CD4-positive, alpha-beta T cell (primary cell): ENCODE data around the gene KDSR. TPM values are rescaled to one million over a fixed set of nuclear protein-coding genes. Genes with fewer than 3 reads are reported as not detected.

ENCODE experiments used
- ATAC-seq: fragments of 200-7000 bp; cut with Tn5 transposase; one replicate; pipeline ENCODE4 v1.10.0; 2022; ENCODE audit warnings: mild to moderate bottlenecking; ENCODE audit not compliant: poor library complexity
- CTCF ChIA-PET: fragments of 350-600 bp; sonication (Branson Sonifier 250); formaldehyde crosslinking; loops from one replicate; lab custom pipeline; 2021; ENCODE audit warnings: antibody characterized with exemption, inconsistent platforms; lab: Charles Lee
- POLR2A ChIA-PET: fragments of 350-600 bp; sonication (Branson Sonifier 250); formaldehyde crosslinking; loops from one replicate; lab custom pipeline; 2021; ENCODE audit warnings: antibody characterized with exemption, inconsistent platforms; lab: Charles Lee
- DNase-seq, 14 experiments: peaks; one replicate each; pipeline ENCODE4 v3.0.0-alpha.2; 2013 to 2020; ENCODE audit warnings: mixed read lengths in 2 of 14
- H3K27ac ChIP-seq, 2 donors: one replicate each; pipeline versions ENCODE4 v1.5.1 to v1.7.0; 2013; ENCODE audit warnings: low read length in 2 of 2, low read depth in 1 of 2, mild to moderate bottlenecking in 1 of 2
- H3K27me3 ChIP-seq, 2 experiments: 1 replicate in 1 of 2; 2 replicates in 1 of 2; pipeline versions ENCODE4 v1.6.1 to v1.7.0; 2013; ENCODE audit warnings: low read length in 2 of 2, control low read depth in 1 of 2, mild to moderate bottlenecking in 1 of 2, moderate library complexity in 1 of 2; ENCODE audit not compliant: insufficient read depth in 2 of 2, control insufficient read depth in 1 of 2
- H3K36me3 ChIP-seq: one replicate; pipeline ENCODE4 v1.6.1; 2013; ENCODE audit warnings: low read length, control low read depth; ENCODE audit not compliant: insufficient read depth
- H3K4me1 ChIP-seq: one replicate; pipeline ENCODE4 v1.6.1; 2013; ENCODE audit warnings: low read length, control low read depth; ENCODE audit not compliant: insufficient read depth
- H3K4me3 ChIP-seq: one replicate; pipeline ENCODE4 v1.5.1; 2013; ENCODE audit warnings: mild to moderate bottlenecking, low read length, moderate library complexity
- H3K9me3 ChIP-seq, 2 experiments: 1 replicate in 1 of 2; 2 replicates in 1 of 2; pipeline versions ENCODE4 v1.6.1 to v1.7.0; 2013; ENCODE audit warnings: low read length in 2 of 2, mild to moderate bottlenecking in 2 of 2, control low read depth in 1 of 2, moderate library complexity in 1 of 2; ENCODE audit not compliant: control insufficient read depth in 1 of 2, insufficient read depth in 1 of 2
- H3K27ac Mint-ChIP-seq: one replicate; pipeline ENCODE4 v1.8.0; 2020; ENCODE audit warnings: mixed read lengths
- H3K27me3 Mint-ChIP-seq: one replicate; pipeline ENCODE4 v1.8.0; 2021; ENCODE audit warnings: mixed read lengths
- H3K36me3 Mint-ChIP-seq: one replicate; pipeline ENCODE4 v1.8.0; 2021; ENCODE audit warnings: low read depth, mixed read lengths
- H3K4me1 Mint-ChIP-seq: one replicate; pipeline ENCODE4 v1.8.0; 2021; ENCODE audit warnings: low read depth, mixed read lengths
- H3K4me3 Mint-ChIP-seq: one replicate; pipeline ENCODE4 v1.8.0; 2020; ENCODE audit warnings: mild to moderate bottlenecking, mixed read lengths
- H3K9me3 Mint-ChIP-seq: one replicate; pipeline ENCODE4 v1.8.0; 2020; ENCODE audit warnings: mixed read lengths
- intact Hi-C, 2 experiments: fragments of 100-400 bp; cut with DNase I in 1 of 2; cut with micrococcal nuclease in 1 of 2; formaldehyde crosslinking; loops; one replicate each; pipeline versions ENCODE4 v1.15.1 to v1.9.0; 2023 to 2025; cut with DNase I, micrococcal nuclease
- total RNA-seq, 174 experiments: library from RNA in 2 of 174; stranded (reverse) in 2 of 174; gene quantifications; one replicate each; pipeline ENCODE4 v1.2.3 and lab custom pipeline; 2021 to 2026
- TF ChIP-seq, protein P1 (sequence below): fragments of 200-600 bp; IDR thresholded peaks from one replicate; pipeline ENCODE4 v1.8.0; 2022; ENCODE audit warnings: antibody characterized with exemption, mild to moderate bottlenecking

KDSR gene
- total RNA-seq, 2 experiments from 2014 or later, result 21.1 to 23.5 TPM

DNA sequence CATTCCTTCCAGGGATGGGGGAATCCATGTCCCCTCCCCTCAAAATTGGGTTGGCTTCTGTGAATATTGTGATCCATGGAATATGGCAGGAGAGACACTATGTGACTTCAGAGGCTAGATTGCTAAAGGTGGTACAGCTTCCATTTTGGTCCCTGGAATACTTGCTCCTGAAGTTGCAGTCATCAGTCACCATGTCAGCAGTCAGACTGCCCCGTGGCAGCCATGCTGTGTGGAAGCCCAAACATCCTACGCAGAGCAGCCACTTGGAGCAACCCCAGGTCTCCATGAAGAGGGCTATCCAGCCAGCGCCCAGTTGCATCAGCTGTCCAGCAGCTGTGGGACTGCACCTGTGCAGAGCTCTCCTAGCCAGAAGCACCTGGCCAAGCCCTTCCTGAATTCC lies 15.8 kb upstream of the KDSR start:
- H3K27me3 ChIP-seq, result no peaks in the 10 kb centered on the region
- Mint-ChIP-seq H3K27me3 (no peaks in the 10 kb centered on the region), H3K4me1 (peaks cover 7% of the 10 kb centered on the region), H3K4me3 (no peak overlapping the region), H3K27ac (no peak overlapping the region), H3K36me3 (peaks cover under 1% of the 10 kb centered on the region), H3K9me3 (no peaks in the 10 kb centered on the region)
- ATAC-seq (no peak), DNase-seq (no peak)
- TF ChIP-seq, protein P1, sequence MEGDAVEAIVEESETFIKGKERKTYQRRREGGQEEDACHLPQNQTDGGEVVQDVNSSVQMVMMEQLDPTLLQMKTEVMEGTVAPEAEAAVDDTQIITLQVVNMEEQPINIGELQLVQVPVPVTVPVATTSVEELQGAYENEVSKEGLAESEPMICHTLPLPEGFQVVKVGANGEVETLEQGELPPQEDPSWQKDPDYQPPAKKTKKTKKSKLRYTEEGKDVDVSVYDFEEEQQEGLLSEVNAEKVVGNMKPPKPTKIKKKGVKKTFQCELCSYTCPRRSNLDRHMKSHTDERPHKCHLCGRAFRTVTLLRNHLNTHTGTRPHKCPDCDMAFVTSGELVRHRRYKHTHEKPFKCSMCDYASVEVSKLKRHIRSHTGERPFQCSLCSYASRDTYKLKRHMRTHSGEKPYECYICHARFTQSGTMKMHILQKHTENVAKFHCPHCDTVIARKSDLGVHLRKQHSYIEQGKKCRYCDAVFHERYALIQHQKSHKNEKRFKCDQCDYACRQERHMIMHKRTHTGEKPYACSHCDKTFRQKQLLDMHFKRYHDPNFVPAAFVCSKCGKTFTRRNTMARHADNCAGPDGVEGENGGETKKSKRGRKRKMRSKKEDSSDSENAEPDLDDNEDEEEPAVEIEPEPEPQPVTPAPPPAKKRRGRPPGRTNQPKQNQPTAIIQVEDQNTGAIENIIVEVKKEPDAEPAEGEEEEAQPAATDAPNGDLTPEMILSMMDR, result no peak
- ChIA-PET POLR2A (interaction anchor here (1.4 kb wide), 1 partner anchor 17 kb away, joined by 6 read pairs; no protein-coding TSS in a partner anchor), CTCF (no interaction called here)
- H3K27ac ChIP-seq, result no peak overlapping the region
- no peak overlapping the region for H3K4me3 ChIP-seq
- H3K36me3 ChIP-seq, result no peaks in the 10 kb centered on the region
- H3K9me3 ChIP-seq, result peaks cover 0 to 5% of the 10 kb centered on the region in 2 experiments
- no peaks in the 10 kb centered on the region for H3K4me1 ChIP-seq
- intact Hi-C loops, result no loop called here

DNA sequence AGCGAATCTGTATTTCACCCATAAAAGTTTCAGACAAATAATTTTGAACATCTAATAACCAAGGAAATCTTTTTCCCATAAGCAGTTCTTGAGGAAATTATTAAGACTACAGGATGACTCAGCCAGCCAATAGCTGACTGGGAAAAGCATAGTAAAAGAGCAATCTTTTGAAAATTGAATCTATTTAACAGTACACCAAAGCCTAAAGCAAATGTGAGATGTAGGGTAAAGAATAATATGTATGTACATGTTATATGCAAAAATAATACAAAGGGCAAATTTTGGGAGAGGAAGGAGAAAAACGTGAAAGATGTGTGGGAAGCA lies 12.6 kb upstream of the KDSR start:
- H3K4me1 ChIP-seq, result no peaks in the 10 kb centered on the region
- Mint-ChIP-seq H3K27me3 (no peaks in the 10 kb centered on the region), H3K4me1 (peaks cover 7% of the 10 kb centered on the region), H3K27ac (no peak overlapping the region), H3K36me3 (no peaks in the 10 kb centered on the region), H3K4me3 (no peak overlapping the region), H3K9me3 (peaks cover 5% of the 10 kb centered on the region)
- H3K36me3 ChIP-seq, result no peaks in the 10 kb centered on the region
- intact Hi-C loops, result no loop called here
- ChIA-PET POLR2A (no interaction called here), CTCF (no interaction called here)
- peaks cover 0 to 5% of the 10 kb centered on the region in 2 experiments for H3K9me3 ChIP-seq
- no peak for DNase-seq
- H3K4me3 ChIP-seq, result no peak overlapping the region
- no peak overlapping the region for H3K27ac ChIP-seq
- no peaks in the 10 kb centered on the region for H3K27me3 ChIP-seq
- TF ChIP-seq, protein P1, result no peak
- ATAC-seq, result no peak

DNA sequence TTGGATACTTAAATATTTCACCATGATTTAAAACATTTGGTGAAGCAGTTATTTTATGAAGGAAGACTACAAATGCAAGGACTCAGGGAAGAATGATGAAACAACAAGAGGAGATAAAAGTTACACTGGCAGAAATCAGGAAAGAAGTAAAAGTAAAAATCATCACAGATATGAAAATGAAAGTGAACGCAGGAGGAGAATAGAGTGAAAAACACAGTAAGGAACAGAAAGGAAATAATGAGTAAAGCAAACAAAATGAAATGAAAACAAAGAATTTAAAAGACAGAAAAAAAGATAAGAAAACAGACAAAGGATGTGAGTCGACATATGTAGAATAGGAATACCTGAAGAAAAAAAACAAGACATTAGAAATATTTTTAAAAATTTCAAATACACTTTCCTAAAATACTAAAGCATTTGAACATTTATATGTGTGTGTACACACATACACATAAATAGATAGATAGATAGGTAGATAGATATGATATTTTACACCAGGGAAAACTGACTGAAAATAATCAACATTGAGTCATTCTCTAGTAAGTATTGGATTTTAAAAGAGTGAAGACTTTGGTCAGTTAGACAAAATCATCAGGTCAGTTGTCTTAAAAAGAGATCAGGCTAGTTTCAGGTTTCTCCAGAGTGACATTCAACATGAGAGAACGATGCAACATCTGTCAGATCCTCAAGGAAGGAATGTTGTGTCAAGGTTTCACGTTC lies 12.1 kb upstream of the KDSR start:
- TF ChIP-seq, protein P1, result no peak
- intact Hi-C loops, result no loop called here
- peaks cover 0 to 5% of the 10 kb centered on the region in 2 experiments for H3K9me3 ChIP-seq
- Mint-ChIP-seq H3K9me3 (peaks cover 5% of the 10 kb centered on the region), H3K27ac (no peak overlapping the region), H3K4me1 (peaks cover 7% of the 10 kb centered on the region), H3K36me3 (no peaks in the 10 kb centered on the region), H3K27me3 (no peaks in the 10 kb centered on the region), H3K4me3 (peak overlapping the region; percentile 1)
- CTCF ChIA-PET, result no interaction called here
- no peak overlapping the region for H3K4me3 ChIP-seq
- ATAC-seq (no peak), DNase-seq (no peak)
- H3K4me1 ChIP-seq, result no peaks in the 10 kb centered on the region
- POLR2A ChIA-PET, result no interaction called here
- no peaks in the 10 kb centered on the region for H3K27me3 ChIP-seq
- H3K27ac ChIP-seq, result no peak overlapping the region
- no peaks in the 10 kb centered on the region for H3K36me3 ChIP-seq
